MM.1S (cell line): Measurements from ENCODE around the gene EHMT2.

ENCODE experiments used
- DNase-seq: peaks from one replicate; pipeline ENCODE4 v3.0.0-alpha.2; 2015
- H2AFZ ChIP-seq: fragments of 300-600 bp; sonication (generic); 2 replicates; pipeline ENCODE4 v1.6.0; 2016; ENCODE audit warnings: antibody characterized with exemption, low read length
- H3F3A ChIP-seq: fragments of 300-600 bp; sonication (generic); 2 replicates; pipeline ENCODE4 v1.6.1; 2016; ENCODE audit warnings: mild to moderate bottlenecking, antibody characterized with exemption, low read length, moderate library complexity, mixed read lengths; ENCODE audit not compliant: insufficient read depth
- H3K27ac ChIP-seq: fragments of 300-600 bp; sonication (generic); 2 replicates; pipeline ENCODE4 v1.5.1; 2016; ENCODE audit warnings: mild to moderate bottlenecking, low read length
- H3K27me3 ChIP-seq: fragments of 300-600 bp; sonication (generic); replicated peaks from 2 replicates; pipeline ENCODE4 v1.6.0; 2016; ENCODE audit warnings: low read length; ENCODE audit not compliant: insufficient read depth
- H3K36me3 ChIP-seq: fragments of 300-600 bp; sonication (generic); replicated peaks from 2 replicates; pipeline ENCODE4 v1.6.1; 2016; ENCODE audit warnings: mild to moderate bottlenecking, low read length, mixed read lengths; ENCODE audit not compliant: insufficient read depth
- H3K4me1 ChIP-seq: fragments of 300-600 bp; sonication (generic); 2 replicates; pipeline ENCODE4 v1.6.1; 2016; ENCODE audit warnings: low read length, mixed read lengths
- H3K4me2 ChIP-seq: fragments of 300-600 bp; sonication (generic); 2 replicates; pipeline ENCODE4 v1.6.0; 2016; ENCODE audit warnings: low read depth, low read length
- H3K4me3 ChIP-seq: fragments of 300-600 bp; sonication (generic); 2 replicates; pipeline ENCODE4 v1.5.1; 2016; ENCODE audit warnings: low read length, mixed read lengths
- H3K79me2 ChIP-seq: fragments of 300-600 bp; sonication (generic); 2 replicates; pipeline ENCODE4 v1.6.1; 2016; ENCODE audit warnings: mixed run types, low read length, mixed read lengths
- H3K9ac ChIP-seq: fragments of 300-600 bp; sonication (generic); 2 replicates; pipeline ENCODE4 v1.6.1; 2016; ENCODE audit warnings: low read length, mixed read lengths
- H3K9me2 ChIP-seq: fragments of 300-600 bp; sonication (generic); replicated peaks from 2 replicates; pipeline ENCODE4 v1.6.1; 2016; ENCODE audit warnings: mild to moderate bottlenecking, low read length, mixed read lengths; ENCODE audit not compliant: insufficient read depth
- H3K9me3 ChIP-seq: fragments of 300-600 bp; sonication (generic); replicated peaks from 2 replicates; pipeline ENCODE4 v1.6.1; 2016; ENCODE audit warnings: mild to moderate bottlenecking, low read length, mixed read lengths; ENCODE audit not compliant: insufficient read depth
- H4K20me1 ChIP-seq: fragments of 300-600 bp; sonication (generic); 2 replicates; pipeline ENCODE4 v1.6.1; 2016; ENCODE audit warnings: mild to moderate bottlenecking, low read length, moderate library complexity, mixed read lengths; ENCODE audit not compliant: insufficient read depth
- CTCF ChIP-seq: fragments of 300-600 bp; sonication (generic); IDR thresholded peaks from 2 replicates; pipeline ENCODE4 v1.5.1; 2016; ENCODE audit warnings: antibody characterized with exemption, low read length, mixed read lengths
- EZH2 ChIP-seq: fragments of 300-600 bp; sonication (generic); optimal IDR thresholded peaks from 2 replicates; pipeline ENCODE3; 2017; ENCODE audit warnings: low read depth, mild to moderate bottlenecking, antibody characterized with exemption, low read length, mixed read lengths
- EZH2phosphoT487 ChIP-seq: fragments of 300-600 bp; sonication (generic); IDR thresholded peaks from 2 replicates; pipeline ENCODE4 v1.6.1; 2018; ENCODE audit warnings: antibody characterized with exemption, low read length

EHMT2 gene

GRCh38 chr6:31920811-31921210, 23.3 kb upstream of the EHMT2 start:
- Histone ChIP-seq H4K20me1 (no peaks in the 10 kb centered on the region), H2AFZ (no peak overlapping the region), H3K4me1 (no peaks in the 10 kb centered on the region), H3K9ac (no peak overlapping the region), H3K4me3 (no peak overlapping the region), H3K79me2 (no peaks in the 10 kb centered on the region), H3K27me3 (no peaks in the 10 kb centered on the region), H3K9me3 (no peaks in the 10 kb centered on the region), H3K36me3 (no peaks in the 10 kb centered on the region), H3K9me2 (no peaks in the 10 kb centered on the region), H3F3A (no peaks in the 10 kb centered on the region), H3K27ac (no peak overlapping the region), H3K4me2 (no peak overlapping the region)
- no peak for DNase-seq
- TF ChIP-seq CTCF (no peak), EZH2phosphoT487 (no peak), EZH2 (no peak)

- H3K9ac ChIP-seq, result no peak overlapping the region
- no peaks in the 10 kb centered on the region for H3K36me3 ChIP-seq
- no peak overlapping the region for H3K4me2 ChIP-seq
- H3K27ac ChIP-seq, result no peak overlapping the region
- no peaks in the 10 kb centered on the region for H4K20me1 ChIP-seq
- no peaks in the 10 kb centered on the region for H3K4me1 ChIP-seq
- H3K27me3 ChIP-seq, result no peaks in the 10 kb centered on the region
- H3K79me2 ChIP-seq, result no peaks in the 10 kb centered on the region
- no peaks in the 10 kb centered on the region for H3K9me2 ChIP-seq
- DNase-seq, result no peak
- H3K9me3 ChIP-seq, result no peaks in the 10 kb centered on the region
- no peaks in the 10 kb centered on the region for H3F3A ChIP-seq
- no peak overlapping the region for H2AFZ ChIP-seq
- no peak overlapping the region for H3K4me3 ChIP-seq
- TF ChIP-seq EZH2phosphoT487 (no peak), EZH2 (no peak), CTCF (no peak)
Observed at GRCh38 chr6:31919624-31920303, 22.3 kb upstream of the EHMT2 start.

GRCh38 chr6:31918069-31918720, 20.7 kb upstream of the EHMT2 start:
- Histone ChIP-seq H3K9ac (no peak overlapping the region), H3K4me1 (no peaks in the 10 kb centered on the region)
- DNase-seq, result no peak

More at GRCh38 chr6:31918069-31918720, 20.7 kb upstream of the EHMT2 start:
- Histone ChIP-seq H4K20me1 (no peaks in the 10 kb centered on the region), H3K4me3 (no peak overlapping the region), H3K27ac (no peak overlapping the region), H3K9me2 (no peaks in the 10 kb centered on the region), H3K79me2 (no peaks in the 10 kb centered on the region), H3K27me3 (no peaks in the 10 kb centered on the region), H3K4me2 (no peak overlapping the region), H2AFZ (no peak overlapping the region), H3F3A (no peaks in the 10 kb centered on the region), H3K36me3 (no peaks in the 10 kb centered on the region), H3K9me3 (no peaks in the 10 kb centered on the region)
- TF ChIP-seq CTCF (no peak), EZH2 (no peak), EZH2phosphoT487 (no peak)
